BLaER1 treated with 17β-estradiol and CSF1 and Interleukin-3, amounts not matched to agents 10 nM and 100 nM (cell line): ENCODE data around the gene NUCB1.

Experiments
- H3K27ac ChIP-seq, 11 experiments: shearing (Covaris generic); formaldehyde crosslinking; 2 replicates each; pipeline ENCODE4 v1.8.1; 2022
- H3K27me3 ChIP-seq, 11 experiments: shearing (Covaris generic); formaldehyde crosslinking; 2 replicates each; pipeline ENCODE4 v1.8.1; 2022
- H3K36me3 ChIP-seq, 11 experiments: shearing (Covaris generic); formaldehyde crosslinking; 2 replicates each; pipeline ENCODE4 v1.8.1; 2022
- H3K4me1 ChIP-seq, 10 experiments: shearing (Covaris generic); formaldehyde crosslinking; 2 replicates each; pipeline ENCODE4 v1.8.1; 2022
- H3K4me2 ChIP-seq, 11 experiments: shearing (Covaris generic); formaldehyde crosslinking; 2 replicates each; pipeline ENCODE4 v1.8.1; 2022
- H3K4me3 ChIP-seq, 10 experiments: shearing (Covaris generic); formaldehyde crosslinking; 2 replicates each; pipeline ENCODE4 v1.8.1; 2022
- H3K9ac ChIP-seq, 11 experiments: shearing (Covaris generic); formaldehyde crosslinking; 2 replicates each; pipeline ENCODE4 v1.8.1; 2022
- H3K9me3 ChIP-seq, 11 experiments: shearing (Covaris generic); formaldehyde crosslinking; replicated peaks in 1 of 11; 2 replicates each; pipeline ENCODE4 v1.8.1; 2022
- H4K20me1 ChIP-seq, 11 experiments: shearing (Covaris generic); formaldehyde crosslinking; 2 replicates each; pipeline ENCODE4 v1.8.1; 2022
- Cebpa-rat ChIP-seq, 11 experiments: shearing (Covaris generic); IDR thresholded peaks; 2 replicates each; pipeline ENCODE4 v1.8.1; 2022

The NUCB1 gene

GRCh38 chr19:48955308-48955958 lies 55.3 kb downstream of the NUCB1 start:
- Histone ChIP-seq H3K36me3 (peaks cover 26 to 48% (median 37%) of the 10 kb centered on the region in 11 experiments; a peak in 21 of 22 replicates), H3K27ac (peak overlapping the region; percentile 96 to 100 (median 98)), H3K4me3 (peak overlapping the region; percentile 80 to 99 (median 92)), H3K27me3 (no peaks in the 10 kb centered on the region), H3K4me2 (peak overlapping the region; percentile 85 to 100 (median 98)), H3K9me3 (no peaks in the 10 kb centered on the region), H3K4me1 (peaks cover 48 to 90% (median 71%) of the 10 kb centered on the region in 10 experiments), H4K20me1 (peaks cover 0 to 10% (median 0%) of the 10 kb centered on the region in 11 experiments; a peak in 6 of 22 replicates), H3K9ac (peak overlapping the region; percentile 94 to 100 (median 98))
- no peak for TF ChIP-seq Cebpa-rat (IDR thresholded peaks at IDR 0.05)

DNA sequence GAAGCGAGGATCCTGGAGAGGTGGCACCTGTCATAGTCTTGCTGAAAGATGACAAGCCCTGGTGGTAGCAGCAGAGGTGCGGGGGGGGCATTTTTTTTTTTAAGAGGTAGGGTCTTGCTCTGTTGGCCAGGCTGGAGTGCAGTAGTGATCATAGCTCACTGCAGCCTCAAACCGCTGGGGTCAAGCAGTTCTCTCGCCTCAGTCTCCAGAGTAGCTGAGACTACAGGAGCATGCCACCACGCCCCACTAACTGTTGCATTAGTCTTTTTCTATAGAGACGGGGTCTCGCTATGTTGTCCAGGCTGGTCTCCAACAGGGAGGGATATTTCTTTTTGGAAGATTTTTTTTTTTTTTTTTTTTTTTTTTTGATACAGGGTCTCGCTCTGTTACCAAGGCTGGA lies 57.9 kb downstream of the NUCB1 start:
- peaks cover 0 to 10% (median 0%) of the 10 kb centered on the region in 11 experiments; a peak in 6 of 22 replicates for H4K20me1 ChIP-seq
- no peaks in the 10 kb centered on the region for H3K27me3 ChIP-seq
- H3K36me3 ChIP-seq, result peaks cover 26 to 57% (median 44%) of the 10 kb centered on the region in 11 experiments; a peak in 21 of 22 replicates
- peaks cover 41 to 88% (median 71%) of the 10 kb centered on the region in 10 experiments for H3K4me1 ChIP-seq
- peak overlapping the region in 4 of 11 experiments; percentile 30 to 100 (median 98); a peak in 7 of 22 replicates for H3K4me2 ChIP-seq
- TF ChIP-seq Cebpa-rat (IDR thresholded peaks at IDR 0.05), result no peak
- no peaks in the 10 kb centered on the region for H3K9me3 ChIP-seq
- H3K9ac ChIP-seq, result peak overlapping the region in 1 of 11 experiments; percentile 6; a peak in 1 of 22 replicates
- no peak overlapping the region for H3K4me3 ChIP-seq
- no peak overlapping the region for H3K27ac ChIP-seq

- H4K20me1 ChIP-seq, result peaks cover 0 to 10% (median 0%) of the 10 kb centered on the region in 11 experiments; a peak in 6 of 22 replicates
- no peak overlapping the region for H3K4me3 ChIP-seq
- H3K9me3 ChIP-seq, result no peaks in the 10 kb centered on the region
- no peaks in the 10 kb centered on the region for H3K27me3 ChIP-seq
- peaks cover 47 to 89% (median 76%) of the 10 kb centered on the region in 10 experiments for H3K4me1 ChIP-seq
- no peak for TF ChIP-seq Cebpa-rat (IDR thresholded peaks at IDR 0.05)
- H3K36me3 ChIP-seq, result peaks cover 26 to 57% (median 44%) of the 10 kb centered on the region in 11 experiments; a peak in 21 of 22 replicates
- peak overlapping the region in 7 of 11 experiments; percentile 2 to 100 (median 84); a peak in 10 of 22 replicates for H3K4me2 ChIP-seq
- no peak overlapping the region for H3K9ac ChIP-seq
- H3K27ac ChIP-seq, result peak overlapping the region in 1 of 11 experiments; percentile 20; a peak in 2 of 22 replicates
Measured at GRCh38 chr19:48959341-48960239, 59.5 kb downstream of the NUCB1 start.

DNA sequence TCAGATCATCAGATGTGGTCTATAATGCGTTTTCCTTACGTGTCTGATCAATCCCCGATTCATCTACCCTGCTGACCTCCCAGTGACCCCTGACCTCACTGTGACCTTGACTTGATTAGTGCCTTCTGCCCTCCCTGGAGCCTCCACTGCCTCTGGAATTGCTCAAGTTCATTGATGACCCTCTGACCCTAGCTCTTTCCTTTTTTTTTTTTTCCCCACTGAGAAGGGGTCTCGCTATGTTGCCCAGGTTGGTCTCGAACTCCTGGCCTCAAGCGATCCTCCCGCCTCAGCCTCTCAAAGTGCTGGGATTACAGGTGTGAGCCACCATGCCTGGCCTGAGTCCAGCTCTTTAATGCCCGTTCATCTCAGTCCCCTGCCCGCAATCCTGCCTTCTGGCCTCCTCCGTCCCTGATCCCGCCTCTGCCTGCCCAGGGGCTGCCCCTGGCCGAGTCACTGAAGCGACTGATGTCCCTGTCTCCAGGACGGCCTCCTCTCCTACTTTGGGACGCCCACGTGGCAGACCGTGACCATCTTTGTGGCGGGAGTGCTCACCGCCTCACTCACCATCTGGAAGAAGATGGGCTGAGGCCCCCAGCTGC lies 61.0 kb downstream of the NUCB1 start:
- Histone ChIP-seq H3K4me2 (peak overlapping the region; percentile 80 to 100 (median 85); a peak in 21 of 22 replicates), H3K36me3 (peaks cover 27 to 57% (median 43%) of the 10 kb centered on the region in 11 experiments), H3K9ac (peak overlapping the region in 10 of 11 experiments; percentile 35 to 99 (median 84); a peak in 16 of 22 replicates), H3K27ac (peak overlapping the region in 10 of 11 experiments; percentile 91 to 99 (median 96); a peak in 18 of 22 replicates), H4K20me1 (peaks cover 9 to 15% (median 10%) of the 10 kb centered on the region in 11 experiments; a peak in 21 of 22 replicates), H3K4me1 (peaks cover 39 to 83% (median 70%) of the 10 kb centered on the region in 10 experiments), H3K27me3 (no peaks in the 10 kb centered on the region), H3K4me3 (0 out of 20 replicates have a peak overlapping the region, but pooled peaks of 1 of the 10 experiments have one; percentile 11), H3K9me3 (no peaks in the 10 kb centered on the region)
- TF ChIP-seq Cebpa-rat (IDR thresholded peaks at IDR 0.05), result no peak

DNA sequence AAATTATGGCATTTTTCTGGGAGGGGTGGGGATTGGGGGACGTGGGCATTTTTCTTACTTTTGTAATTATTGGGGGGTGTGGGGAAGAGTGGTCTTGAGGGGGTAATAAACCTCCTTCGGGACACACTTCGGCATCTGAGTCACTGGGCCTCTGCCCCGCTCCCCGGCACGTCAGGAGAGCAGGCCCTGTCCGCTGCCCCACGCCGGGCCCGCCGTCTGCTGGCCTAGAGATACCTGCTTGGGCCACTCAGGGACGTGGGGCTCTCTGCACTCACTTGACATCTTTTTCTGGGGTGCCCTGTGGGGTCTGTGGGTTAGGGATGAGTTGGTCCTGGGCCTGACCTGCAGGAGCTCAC lies 61.5 kb downstream of the NUCB1 start:
- peak overlapping the region in 4 of 10 experiments; percentile 42 to 59 (median 48); a peak in 4 of 20 replicates for H3K4me3 ChIP-seq
- H4K20me1 ChIP-seq, result peaks cover 14 to 20% (median 15%) of the 10 kb centered on the region in 11 experiments; a peak in 21 of 22 replicates
- H3K36me3 ChIP-seq, result peaks cover 27 to 57% (median 44%) of the 10 kb centered on the region in 11 experiments
- peak overlapping the region; percentile 80 to 100 (median 85) for H3K4me2 ChIP-seq
- H3K27ac ChIP-seq, result peak overlapping the region; percentile 91 to 99 (median 96)
- H3K4me1 ChIP-seq, result peaks cover 41 to 83% (median 69%) of the 10 kb centered on the region in 10 experiments
- no peak for TF ChIP-seq Cebpa-rat (IDR thresholded peaks at IDR 0.05)
- H3K9me3 ChIP-seq, result no peaks in the 10 kb centered on the region
- H3K27me3 ChIP-seq, result no peaks in the 10 kb centered on the region
- peak overlapping the region; percentile 74 to 99 (median 87); a peak in 21 of 22 replicates for H3K9ac ChIP-seq

GRCh38 chr19:48962029-48962848 lies 62.1 kb downstream of the NUCB1 start:
- no peaks in the 10 kb centered on the region for H3K27me3 ChIP-seq
- peaks cover 20 to 26% (median 21%) of the 10 kb centered on the region in 11 experiments; a peak in 21 of 22 replicates for H4K20me1 ChIP-seq
- H3K9ac ChIP-seq, result peak overlapping the region; percentile 74 to 99 (median 87)
- peak overlapping the region; percentile 91 to 99 (median 96) for H3K27ac ChIP-seq
- H3K9me3 ChIP-seq, result no peaks in the 10 kb centered on the region
- TF ChIP-seq Cebpa-rat (IDR thresholded peaks at IDR 0.05), result no peak
- H3K4me2 ChIP-seq, result peak overlapping the region; percentile 80 to 100 (median 85)
- H3K4me3 ChIP-seq, result peak overlapping the region in 9 of 10 experiments; percentile 11 to 59 (median 39); a peak in 11 of 20 replicates
- peaks cover 47 to 83% (median 69%) of the 10 kb centered on the region in 10 experiments for H3K4me1 ChIP-seq
- peaks cover 27 to 57% (median 45%) of the 10 kb centered on the region in 11 experiments for H3K36me3 ChIP-seq

- H3K4me2 ChIP-seq, result peak overlapping the region; percentile 80 to 100 (median 90)
- no peak for TF ChIP-seq Cebpa-rat (IDR thresholded peaks at IDR 0.05)
- H3K9me3 ChIP-seq, result no peaks in the 10 kb centered on the region
- peaks cover 25 to 52% (median 45%) of the 10 kb centered on the region in 11 experiments for H3K36me3 ChIP-seq
- peaks cover 23 to 31% (median 26%) of the 10 kb centered on the region in 11 experiments; a peak in 21 of 22 replicates for H4K20me1 ChIP-seq
- H3K9ac ChIP-seq, result peak overlapping the region; percentile 80 to 99 (median 87)
- peak overlapping the region in 9 of 10 experiments; percentile 11 to 59 (median 39); a peak in 11 of 20 replicates for H3K4me3 ChIP-seq
- peak overlapping the region; percentile 91 to 99 (median 96) for H3K27ac ChIP-seq
- peaks cover 53 to 83% (median 70%) of the 10 kb centered on the region in 10 experiments for H3K4me1 ChIP-seq
- no peaks in the 10 kb centered on the region for H3K27me3 ChIP-seq
Measured at GRCh38 chr19:48962849-48963165, 62.7 kb downstream of the NUCB1 start.
